ENCODE results near the gene MALT1. TPM values are rescaled to one million over a fixed set of nuclear protein-coding genes. Genes with fewer than 3 reads are reported as not detected.
"Not testable (repeated sequence)": the region's sequence is repeated elsewhere in the genome, so short reads cannot be mapped to it uniquely, and the experiment has no call there.

MALT1 gene
- total and polyA plus RNA-seq, 2 donors, result 8.1 to 48.5 TPM

GRCh38 chr18:58769321-58769720 is 98.1 kb downstream of the MALT1 start:
- H3K36me3 ChIP-seq (ENCODE audit: insufficient read depth), result no peaks in the 10 kb centered on the region
- no peak overlapping the region for H3K4me3 ChIP-seq (ENCODE audit: low read depth, low read length)
- no peak for DNase-seq (ENCODE audit: extremely low spot score)
- 88% methylated on average over 8 of the region's 8 CpGs for WGBS
- H3K27ac ChIP-seq (ENCODE audit: low read depth), result no peak overlapping the region
- no peaks in the 10 kb centered on the region for H3K4me1 ChIP-seq (ENCODE audit: insufficient read depth)

- no peak for DNase-seq (ENCODE audit: extremely low spot score)
- 47% methylated on average over 1 of the region's 1 CpG for WGBS
- Histone ChIP-seq H3K27ac (ENCODE audit: low read depth) (no peak overlapping the region), H3K4me1 (ENCODE audit: insufficient read depth) (no peaks in the 10 kb centered on the region), H3K36me3 (ENCODE audit: insufficient read depth) (no peaks in the 10 kb centered on the region), H3K4me3 (ENCODE audit: low read depth, low read length) (no peak overlapping the region)
These were observed 99.3 kb downstream of the MALT1 start for GRCh38 chr18:58770601-58771000.

- H3K27ac ChIP-seq (ENCODE audit: low read depth), result no peak overlapping the region
- no peak overlapping the region for H3K4me3 ChIP-seq (ENCODE audit: low read depth, low read length)
- DNase-seq (ENCODE audit: extremely low spot score), result no peak
- H3K36me3 ChIP-seq (ENCODE audit: insufficient read depth), result no peaks in the 10 kb centered on the region
- H3K4me1 ChIP-seq (ENCODE audit: insufficient read depth), result no peaks in the 10 kb centered on the region
- WGBS, result 71% methylated on average over 4 of the region's 4 CpGs
These were observed 100.9 kb downstream of the MALT1 start for GRCh38 chr18:58772161-58772560.

DNA sequence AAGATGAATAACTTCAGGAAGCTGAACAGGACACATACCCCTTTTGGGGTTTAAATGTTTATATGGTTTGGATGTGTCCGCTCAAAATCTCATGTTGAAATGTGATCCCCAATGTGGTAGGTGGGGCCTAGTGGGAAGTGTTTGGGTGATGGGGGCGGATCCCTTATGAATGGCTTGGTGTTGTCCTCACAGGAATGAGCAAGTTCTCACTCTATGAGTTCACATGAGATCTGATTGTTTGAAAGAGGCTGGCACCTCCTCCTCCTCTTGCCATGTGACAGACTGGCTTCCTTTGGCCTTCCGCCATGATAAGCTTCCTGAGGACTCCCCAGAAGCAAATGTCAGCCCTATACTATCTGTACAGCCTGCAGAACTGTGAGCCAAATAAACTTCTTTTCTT is 104.8 kb downstream of the MALT1 start:
- H3K36me3 ChIP-seq (ENCODE audit: insufficient read depth), result no peaks in the 10 kb centered on the region
- H3K4me3 ChIP-seq (ENCODE audit: low read depth, low read length), result no peak overlapping the region
- H3K27ac ChIP-seq (ENCODE audit: low read depth), result no peak overlapping the region
- H3K4me1 ChIP-seq (ENCODE audit: insufficient read depth), result no peaks in the 10 kb centered on the region
- WGBS, result 88% methylated on average over 3 of the region's 3 CpGs
- no peak for DNase-seq (ENCODE audit: extremely low spot score)

- not testable (repeated sequence) for H3K4me3 ChIP-seq (ENCODE audit: low read depth, low read length); H3K27ac ChIP-seq (ENCODE audit: low read depth); H3K36me3 ChIP-seq (ENCODE audit: insufficient read depth); DNase-seq (ENCODE audit: extremely low spot score); H3K4me1 ChIP-seq (ENCODE audit: insufficient read depth)
- WGBS, result 72% methylated on average over 4 of the region's 4 CpGs
These were observed 105.3 kb downstream of the MALT1 start for GRCh38 chr18:58776541-58776940.

DNA sequence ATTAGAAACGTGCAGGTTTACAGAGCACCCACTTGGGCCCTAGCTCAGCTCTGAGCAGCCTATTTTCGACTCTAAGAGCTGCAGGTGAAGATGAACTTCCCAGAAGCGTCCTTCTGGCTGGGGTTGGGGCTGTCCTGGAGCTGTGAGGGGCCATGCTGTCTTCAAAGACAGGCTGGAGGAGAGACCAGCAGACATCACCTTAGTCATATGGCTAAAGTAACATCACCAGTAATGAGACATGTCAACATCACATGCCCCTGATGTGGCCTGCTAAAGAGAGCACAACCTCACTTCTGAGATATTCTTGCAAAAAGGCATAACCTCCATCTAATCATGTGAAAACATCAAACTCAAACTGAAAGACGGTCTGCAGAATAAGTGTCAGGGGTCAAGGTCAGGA is 106.2 kb downstream of the MALT1 start:
- H3K36me3 ChIP-seq (ENCODE audit: insufficient read depth), result no peaks in the 10 kb centered on the region
- no peak overlapping the region for H3K4me3 ChIP-seq (ENCODE audit: low read depth, low read length)
- no peak for DNase-seq (ENCODE audit: extremely low spot score)
- H3K27ac ChIP-seq (ENCODE audit: low read depth), result no peak overlapping the region
- H3K4me1 ChIP-seq (ENCODE audit: insufficient read depth), result no peaks in the 10 kb centered on the region
- 87% methylated on average over 4 of the region's 4 CpGs for WGBS

- Histone ChIP-seq H3K27ac (ENCODE audit: low read depth) (no peak overlapping the region), H3K4me3 (ENCODE audit: low read depth, low read length) (no peak overlapping the region), H3K36me3 (ENCODE audit: insufficient read depth) (no peaks in the 10 kb centered on the region), H3K4me1 (ENCODE audit: insufficient read depth) (no peaks in the 10 kb centered on the region)
- DNase-seq (ENCODE audit: extremely low spot score), result no peak
- WGBS, result 71% methylated on average over 6 of the region's 6 CpGs
These were observed 108.3 kb downstream of the MALT1 start for GRCh38 chr18:58779529-58779928.

GRCh38 chr18:58780045-58780444 is 108.8 kb downstream of the MALT1 start:
- Histone ChIP-seq H3K36me3 (ENCODE audit: insufficient read depth) (no peaks in the 10 kb centered on the region), H3K4me3 (ENCODE audit: low read depth, low read length) (no peak overlapping the region), H3K27ac (ENCODE audit: low read depth) (no peak overlapping the region), H3K4me1 (ENCODE audit: insufficient read depth) (no peaks in the 10 kb centered on the region)
- no peak for DNase-seq (ENCODE audit: extremely low spot score)
- 89% methylated on average over 10 of the region's 10 CpGs for WGBS

DNA sequence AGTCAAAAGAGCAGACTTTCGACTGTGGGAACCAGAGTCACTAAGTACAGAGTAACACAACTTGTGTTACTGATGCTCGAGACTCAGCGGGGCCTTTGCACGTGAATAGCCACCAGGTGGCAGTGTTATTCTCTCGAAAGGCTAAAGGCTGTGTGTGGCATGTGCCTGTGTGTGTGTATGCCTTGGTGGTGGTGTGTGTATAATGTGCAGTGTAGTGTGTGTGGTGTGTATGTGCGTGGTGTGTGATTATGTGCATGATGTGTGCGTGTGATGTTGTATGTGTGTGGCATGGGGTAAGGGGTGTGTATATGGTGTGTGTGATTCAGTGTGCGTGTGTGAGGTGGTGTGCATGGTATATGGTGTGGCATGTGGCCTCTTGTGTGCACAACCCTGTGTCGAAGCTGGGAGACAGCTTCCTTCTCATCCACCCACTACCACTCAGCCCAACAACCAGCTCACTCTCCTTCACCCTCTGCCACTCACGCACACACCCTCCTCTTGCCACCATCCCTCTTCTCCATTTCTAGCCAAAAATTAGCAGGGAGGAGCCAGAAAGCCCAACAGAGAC is 110.4 kb downstream of the MALT1 start:
- no peak overlapping the region for H3K4me3 ChIP-seq (ENCODE audit: low read depth, low read length)
- H3K4me1 ChIP-seq (ENCODE audit: insufficient read depth), result peaks cover 4% of the 10 kb centered on the region
- no peaks in the 10 kb centered on the region for H3K36me3 ChIP-seq (ENCODE audit: insufficient read depth)
- H3K27ac ChIP-seq (ENCODE audit: low read depth), result no peak overlapping the region
- WGBS, result 22% methylated on average over 10 of the region's 10 CpGs
- peak; percentile 69 for DNase-seq (ENCODE audit: extremely low spot score)

- WGBS, result 56% methylated on average over 15 of the region's 15 CpGs
These were observed 113.4 kb downstream of the MALT1 start for GRCh38 chr18:58784601-58785137.

GRCh38 chr18:58785171-58785805 is 114.0 kb downstream of the MALT1 start:
- H3K27ac ChIP-seq (ENCODE audit: low read depth), result peak overlapping the region; percentile 41
- 63% methylated on average over 13 of the region's 13 CpGs for WGBS
- no peak overlapping the region for H3K4me3 ChIP-seq (ENCODE audit: low read depth, low read length)
- H3K4me1 ChIP-seq (ENCODE audit: insufficient read depth), result peaks cover 4% of the 10 kb centered on the region
- H3K36me3 ChIP-seq (ENCODE audit: insufficient read depth), result no peaks in the 10 kb centered on the region
- DNase-seq (ENCODE audit: extremely low spot score), result no peak

More at GRCh38 chr18:58784601-58785137, 113.4 kb downstream of the MALT1 start:
- H3K4me3 ChIP-seq (ENCODE audit: low read depth, low read length), result no peak overlapping the region
- peak overlapping the region; percentile 41 for H3K27ac ChIP-seq (ENCODE audit: low read depth)
- H3K4me1 ChIP-seq (ENCODE audit: insufficient read depth), result peaks cover 4% of the 10 kb centered on the region
- no peak for DNase-seq (ENCODE audit: extremely low spot score)
- no peaks in the 10 kb centered on the region for H3K36me3 ChIP-seq (ENCODE audit: insufficient read depth)

DNA sequence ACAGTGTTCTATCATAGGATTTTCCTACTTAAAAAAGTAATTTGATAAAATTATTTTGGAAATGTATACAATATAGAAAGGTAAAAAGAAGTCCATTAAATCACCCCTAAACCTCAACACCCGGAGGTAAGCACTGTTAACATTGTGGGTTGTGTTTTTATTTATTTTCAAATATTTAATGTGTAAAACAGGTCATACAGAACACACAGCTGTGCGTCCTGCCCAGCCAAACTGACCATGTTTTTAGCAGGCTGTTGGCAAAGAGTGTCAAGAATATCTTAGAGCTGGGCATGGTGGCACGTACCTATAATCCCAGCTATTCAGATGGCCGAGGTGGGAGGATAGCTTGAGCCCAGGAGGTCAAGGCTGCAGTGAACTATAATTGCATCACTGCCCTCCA is 114.6 kb downstream of the MALT1 start:
- no peak overlapping the region for H3K27ac ChIP-seq (ENCODE audit: low read depth)
- no peak overlapping the region for H3K4me3 ChIP-seq (ENCODE audit: low read depth, low read length)
- H3K36me3 ChIP-seq (ENCODE audit: insufficient read depth), result no peaks in the 10 kb centered on the region
- 71% methylated on average over 4 of the region's 4 CpGs for WGBS
- no peak for DNase-seq (ENCODE audit: extremely low spot score)
- peaks cover 4% of the 10 kb centered on the region for H3K4me1 ChIP-seq (ENCODE audit: insufficient read depth)

DNA sequence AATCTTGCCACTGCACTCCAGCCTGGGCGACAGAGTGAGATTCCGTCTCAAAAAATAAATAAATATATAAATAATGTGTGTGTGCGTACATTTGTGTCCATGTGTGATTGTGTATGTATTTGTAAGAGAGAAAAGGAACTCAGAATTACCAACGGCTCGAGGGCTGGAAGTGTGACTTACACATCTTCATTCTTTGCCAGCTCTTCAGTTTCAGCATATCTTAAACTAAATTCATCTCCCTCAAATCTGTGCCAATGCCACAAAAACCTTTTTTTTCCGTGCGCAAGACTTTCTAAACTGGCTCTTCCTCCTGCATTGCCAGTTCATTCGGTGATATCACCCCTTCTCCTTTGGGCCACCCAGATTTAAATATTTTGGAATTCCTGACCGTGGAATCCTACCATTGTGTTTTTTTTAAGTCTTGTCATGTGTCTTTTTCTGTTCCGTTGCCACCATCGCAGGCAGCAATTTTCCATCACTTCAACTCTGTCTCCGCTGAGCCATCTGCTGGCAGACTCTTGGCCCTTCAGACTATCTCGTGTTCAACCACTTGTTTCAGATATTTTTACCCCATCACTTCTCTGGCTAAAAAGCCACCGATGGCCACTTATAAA is 116.4 kb downstream of the MALT1 start:
- H3K36me3 ChIP-seq (ENCODE audit: insufficient read depth), result no peaks in the 10 kb centered on the region
- H3K4me3 ChIP-seq (ENCODE audit: low read depth, low read length), result no peak overlapping the region
- no peak overlapping the region for H3K27ac ChIP-seq (ENCODE audit: low read depth)
- DNase-seq (ENCODE audit: extremely low spot score), result no peak
- H3K4me1 ChIP-seq (ENCODE audit: insufficient read depth), result peaks cover 4% of the 10 kb centered on the region
- 89% methylated on average over 14 of the region's 14 CpGs for whole genome bisulfite sequencing

DNA sequence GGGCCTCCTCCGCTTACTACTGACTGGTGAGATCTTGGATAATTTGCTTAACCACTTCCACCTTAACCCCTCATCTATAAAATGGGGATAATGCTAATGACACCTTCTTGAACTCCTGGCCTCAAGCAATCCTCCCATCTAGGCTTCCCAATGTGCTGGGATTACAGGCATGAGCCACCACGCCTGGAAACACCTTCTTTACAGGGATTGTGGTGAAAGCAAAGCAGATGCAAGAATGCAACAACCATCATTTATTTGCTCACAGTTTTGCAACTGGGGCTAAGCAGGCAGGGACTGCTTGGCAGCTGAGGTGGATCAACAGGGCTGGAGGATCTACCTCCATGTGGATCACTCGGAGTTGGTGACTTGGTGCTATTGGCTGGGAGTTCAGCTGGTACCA is 117.2 kb downstream of the MALT1 start:
- 91% methylated on average over 3 of the region's 3 CpGs for WGBS
- no peak for DNase-seq (ENCODE audit: extremely low spot score)
- peaks cover 4% of the 10 kb centered on the region for H3K4me1 ChIP-seq (ENCODE audit: insufficient read depth)
- H3K4me3 ChIP-seq (ENCODE audit: low read depth, low read length), result no peak overlapping the region
- H3K27ac ChIP-seq (ENCODE audit: low read depth), result no peak overlapping the region
- H3K36me3 ChIP-seq (ENCODE audit: insufficient read depth), result no peaks in the 10 kb centered on the region
